HG03175 (cell line): ENCODE results near the gene ZFAND3.

Source experiments
- ATAC-seq: cut with Tn5 transposase; IDR thresholded peaks from one replicate; pipeline ENCODE4 v1.9.1; 2021; ENCODE audit warnings: mild to moderate bottlenecking, moderate library complexity; ENCODE audit not compliant: unreplicated experiment

ZFAND3 gene

DNA sequence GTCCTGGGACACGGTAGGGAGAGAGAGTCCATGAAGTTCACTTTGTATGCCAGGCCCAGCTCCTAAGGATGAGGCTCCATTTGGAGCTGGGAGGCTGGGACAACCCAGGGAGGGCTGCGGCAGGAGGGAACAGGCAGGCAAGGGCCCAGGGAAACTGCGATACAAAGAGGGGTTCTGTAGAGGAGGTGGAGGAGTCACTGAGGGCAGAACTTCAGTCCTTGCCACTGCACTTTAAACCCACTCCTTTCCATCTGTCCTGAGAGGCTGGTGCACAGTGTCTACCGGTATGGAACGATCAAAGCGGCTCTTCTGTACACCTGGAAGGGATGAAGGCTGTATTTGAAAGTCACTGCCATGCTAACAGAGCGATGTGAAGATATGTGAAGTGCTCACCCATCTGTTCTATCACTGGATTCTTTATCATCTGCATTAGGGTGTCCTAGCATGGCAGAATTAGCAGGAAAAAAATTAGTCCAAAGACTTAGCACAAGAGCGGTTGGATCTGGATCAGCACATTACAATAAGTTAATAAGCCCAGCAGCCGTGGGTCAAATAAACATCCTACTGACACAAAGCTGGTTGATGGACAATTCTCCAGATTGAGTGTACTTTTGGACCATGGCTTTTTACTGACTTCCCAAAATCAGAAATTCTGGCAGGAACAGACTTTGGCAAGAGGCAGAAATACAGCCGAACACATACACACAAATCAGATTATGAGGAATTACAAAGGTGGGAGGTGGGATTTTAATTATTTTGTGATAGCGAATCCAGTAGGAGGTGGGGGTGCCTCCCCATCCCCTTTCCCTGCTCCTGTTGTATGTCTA, 20.9 kb upstream of the ZFAND3 start:
- no peak for ATAC-seq

DNA sequence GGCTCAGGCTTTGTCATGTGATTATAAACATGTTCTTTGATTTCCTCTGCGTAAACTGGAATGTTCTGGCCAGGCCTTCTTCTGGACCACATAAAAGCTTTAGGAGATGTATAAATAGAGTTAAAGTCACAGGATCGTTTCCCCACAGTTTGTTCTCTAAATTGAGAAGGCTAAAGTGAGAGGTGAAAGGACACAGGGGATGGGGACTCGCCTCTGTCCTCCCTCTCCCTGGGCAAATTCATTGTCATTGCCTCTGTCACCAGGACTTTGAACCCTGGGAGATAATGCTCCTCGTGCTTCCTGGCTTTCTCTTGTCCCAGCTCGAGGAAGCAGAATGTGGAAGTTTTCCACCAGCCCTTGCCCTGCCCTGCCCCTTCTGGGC, 20.3 kb upstream of the ZFAND3 start:
- no peak for ATAC-seq

DNA sequence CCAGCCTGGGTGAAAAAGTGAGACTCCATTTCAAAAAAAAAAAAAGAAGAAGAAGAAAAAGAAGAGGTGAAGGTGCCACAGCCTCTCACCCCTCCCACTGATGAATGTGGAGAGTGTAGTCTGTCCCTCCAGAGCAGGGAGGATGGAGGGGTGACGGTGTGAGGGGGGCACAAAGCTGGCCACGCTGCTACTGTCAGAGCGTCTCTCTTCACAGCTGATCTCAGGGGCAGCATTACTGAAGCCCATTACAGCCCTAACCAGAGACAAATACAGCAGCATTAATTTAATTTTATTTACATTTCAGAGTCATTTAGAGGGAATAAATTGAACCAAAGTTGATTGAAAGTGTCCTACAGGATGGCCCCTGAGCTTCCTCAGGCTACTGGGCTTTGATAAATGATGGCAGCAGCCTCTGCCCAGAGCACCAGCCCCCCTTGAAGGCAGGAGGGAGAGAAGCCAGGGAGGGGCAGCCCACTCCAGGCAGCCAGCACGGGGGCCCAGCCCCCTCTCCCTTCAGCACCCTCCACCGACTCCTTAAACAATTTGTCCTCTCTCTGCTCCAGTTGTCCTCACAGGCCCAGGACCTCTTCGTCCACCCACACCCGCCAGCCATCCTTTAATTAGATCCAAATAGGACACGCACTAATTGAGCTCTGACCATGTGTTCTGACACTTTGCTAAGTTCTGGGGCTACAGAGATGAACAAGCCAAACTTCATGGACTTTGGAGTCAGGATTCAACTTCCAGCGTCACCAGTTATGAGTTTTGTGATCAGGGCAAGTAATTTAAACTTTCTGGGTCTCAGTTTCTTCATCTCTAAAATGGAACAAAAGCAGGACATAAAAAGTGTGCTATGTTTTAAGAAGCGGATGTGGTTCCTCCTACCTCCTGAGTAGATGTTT, 18.6 kb upstream of the ZFAND3 start:
- no peak for ATAC-seq

DNA sequence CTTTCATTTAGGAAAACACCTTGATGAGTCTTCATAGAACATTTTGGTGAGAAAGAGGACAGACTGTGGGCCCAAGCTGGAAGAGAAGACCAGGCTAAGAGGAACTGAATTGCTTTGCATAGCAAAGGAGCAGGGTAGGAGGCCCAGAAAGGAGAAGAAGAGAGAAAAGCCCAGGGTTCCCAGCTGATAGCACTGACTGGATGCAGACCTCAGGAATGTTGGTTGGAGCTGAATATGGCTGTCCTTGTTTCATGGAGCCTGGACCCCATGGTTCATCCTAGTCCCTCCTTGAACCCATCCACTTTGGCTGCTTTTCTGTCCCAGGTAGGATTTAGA, 18.0 kb upstream of the ZFAND3 start:
- no peak for ATAC-seq

DNA sequence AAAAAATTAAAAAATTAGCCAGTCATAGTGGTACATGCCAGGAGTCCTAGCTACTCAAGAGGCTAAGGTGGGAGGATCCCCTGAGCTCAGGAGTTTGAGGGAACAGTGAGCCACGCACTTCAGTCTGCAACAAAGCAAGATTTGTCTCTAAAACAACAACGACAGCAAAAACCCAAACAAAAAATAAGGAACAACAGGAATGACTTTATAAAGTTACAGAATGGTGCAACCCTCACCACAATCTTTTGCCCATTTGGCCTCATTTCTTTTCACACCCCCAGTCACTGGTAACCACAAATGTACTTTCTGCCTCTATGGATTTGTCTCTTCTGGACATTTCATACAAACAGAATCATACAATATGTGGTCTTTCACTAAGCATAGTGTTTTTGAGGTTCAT, 16.7 kb upstream of the ZFAND3 start:
- no peak for ATAC-seq

DNA sequence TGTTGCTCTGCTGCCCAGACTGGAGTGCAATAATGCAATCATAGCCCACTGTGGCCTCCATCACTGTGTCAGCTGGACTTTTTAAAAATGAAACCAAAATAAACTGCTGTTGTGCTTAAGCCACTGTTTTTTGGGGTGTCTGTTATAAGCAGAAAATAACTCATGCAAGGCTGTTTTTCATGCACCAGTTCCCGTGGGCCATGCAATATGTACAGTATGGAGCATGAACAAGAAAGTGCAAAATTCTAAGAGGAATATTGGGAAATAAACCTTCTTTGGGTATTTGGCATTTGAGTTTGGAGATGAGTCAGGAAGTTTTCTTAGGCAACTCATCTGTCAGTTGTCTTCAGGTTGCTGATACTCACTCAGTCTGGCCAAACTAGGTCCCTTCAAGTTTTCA, 14.9 kb upstream of the ZFAND3 start:
- ATAC-seq: no peak

DNA sequence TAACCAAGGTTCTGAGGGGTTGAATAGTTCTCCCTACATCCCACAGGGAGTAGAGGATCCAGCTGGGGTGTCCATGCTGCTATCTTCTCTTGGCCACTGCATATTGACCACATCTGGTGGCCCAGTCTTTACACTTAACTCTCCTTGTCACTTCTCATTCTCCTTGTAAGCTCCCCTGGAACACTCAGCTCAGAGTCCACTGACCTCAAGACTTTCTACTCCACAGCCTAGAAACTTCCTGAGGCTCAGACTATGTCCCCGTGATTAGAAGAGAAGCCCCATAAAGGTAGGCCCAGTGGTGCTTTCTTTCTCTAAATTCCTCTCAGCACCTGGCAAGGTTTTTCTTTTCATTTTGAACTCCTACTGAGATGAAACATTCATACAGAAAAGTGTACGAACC, 13.3 kb upstream of the ZFAND3 start:
- no peak for ATAC-seq

DNA sequence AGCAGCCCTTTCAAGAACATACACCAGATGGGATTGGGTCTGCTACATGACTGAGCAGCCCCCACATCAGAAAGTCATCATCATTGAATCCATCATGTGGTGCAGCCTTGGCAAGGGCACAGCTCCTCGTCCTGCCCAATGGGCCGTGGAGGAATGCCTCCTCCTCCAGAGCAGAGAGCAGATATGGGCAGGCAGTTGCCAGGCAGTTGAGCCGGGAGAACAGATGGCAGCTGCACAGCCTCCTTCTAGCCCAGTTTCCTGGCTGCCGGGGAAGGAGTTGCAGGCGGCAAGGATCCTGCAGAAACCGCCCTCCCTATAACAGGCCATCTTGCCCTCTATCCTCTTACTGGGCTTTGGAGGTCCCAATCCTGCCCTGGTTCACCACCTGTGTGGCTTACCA, 11.9 kb upstream of the ZFAND3 start:
- ATAC-seq: no peak

DNA sequence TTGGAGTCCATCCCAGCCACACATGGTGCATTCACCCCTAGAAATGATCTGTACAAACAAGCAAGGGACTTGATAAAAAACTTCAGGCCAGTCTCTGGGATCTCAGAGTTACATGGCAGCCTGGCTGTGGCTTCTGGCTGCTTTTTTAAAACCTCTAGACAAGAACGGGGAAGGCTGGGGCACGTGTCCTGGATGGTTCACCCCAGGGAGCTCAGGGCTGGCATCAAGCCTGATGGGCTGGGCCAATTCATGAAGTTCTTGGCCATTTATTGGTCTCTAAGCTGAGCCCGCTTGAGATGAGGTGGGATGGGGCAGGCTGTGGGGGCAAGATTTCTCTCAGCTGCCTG, 10.4 kb upstream of the ZFAND3 start:
- no peak for ATAC-seq

DNA sequence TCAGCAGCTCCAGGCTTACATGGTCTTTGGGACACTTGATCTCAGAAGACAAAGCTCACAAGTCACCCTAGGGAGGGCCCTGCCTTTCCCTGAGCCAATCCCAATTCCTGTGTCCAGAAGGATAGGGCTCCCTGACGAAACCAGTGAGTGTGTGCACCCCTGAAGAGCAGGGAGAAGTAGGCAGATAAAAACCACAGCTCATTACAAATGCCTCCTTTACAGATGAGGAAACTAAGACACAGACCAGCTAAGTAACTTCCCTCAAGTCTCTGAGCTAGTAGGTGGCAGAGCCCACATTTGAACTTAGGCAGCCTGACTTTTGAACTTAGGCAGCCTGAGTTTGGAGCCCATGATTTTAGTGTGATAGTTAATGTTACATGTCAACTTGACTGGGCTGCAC, 6.7 kb upstream of the ZFAND3 start:
- no peak for ATAC-seq

DNA sequence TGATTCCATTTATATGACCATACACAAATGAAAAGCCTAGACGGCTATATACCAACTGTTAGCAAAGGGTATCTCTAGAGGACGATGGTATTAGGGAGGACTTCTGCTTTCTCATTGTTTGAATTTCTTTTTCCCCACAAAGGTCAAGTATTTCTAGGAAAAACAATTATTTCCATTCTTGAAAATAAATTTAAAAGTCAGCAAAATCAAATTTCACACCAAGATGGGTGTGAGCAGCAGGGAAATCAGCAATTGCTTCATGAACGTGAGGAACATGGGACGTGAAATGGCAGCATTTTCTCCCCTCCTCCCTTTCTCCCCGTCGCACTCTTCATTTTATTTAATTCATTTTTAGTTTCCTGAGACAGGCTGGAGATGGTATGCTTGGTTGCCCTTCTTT, 5.2 kb upstream of the ZFAND3 start:
- ATAC-seq: no peak

DNA sequence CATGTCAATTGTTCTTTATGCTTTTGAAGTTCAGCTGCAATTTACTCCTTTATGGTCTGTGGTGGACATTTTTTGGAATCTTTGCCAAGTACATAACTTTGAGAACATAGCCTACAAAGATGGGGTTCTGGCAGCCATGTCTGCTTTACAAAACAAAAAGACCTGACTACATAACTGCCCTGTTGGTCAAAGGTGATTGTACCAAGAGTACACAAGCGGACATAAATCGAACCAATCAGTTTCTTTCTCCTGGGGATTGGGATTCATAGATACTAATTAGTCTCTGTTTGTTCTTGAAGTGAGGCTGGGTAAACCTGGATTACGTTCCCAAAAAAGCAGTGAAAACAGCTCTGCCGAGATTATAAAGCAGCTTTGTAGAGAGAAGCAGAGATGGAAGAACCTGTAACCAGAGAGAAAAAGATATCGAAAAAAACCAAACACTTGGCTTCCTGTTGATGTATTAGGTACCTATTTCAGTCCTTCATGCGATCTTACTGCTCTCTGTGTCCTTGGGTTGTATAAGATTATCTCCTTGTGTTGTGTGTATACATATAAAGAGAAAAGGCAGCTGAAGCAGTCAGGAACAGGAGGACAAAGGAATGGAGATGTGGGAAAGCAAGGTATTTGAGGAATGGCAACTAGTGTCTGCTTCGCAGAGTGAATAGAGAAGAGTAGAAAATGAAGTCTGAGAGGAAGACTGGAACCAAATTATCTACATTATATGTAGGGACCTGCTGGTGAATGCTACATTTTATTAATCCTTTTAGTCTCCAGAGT, 2.7 kb upstream of the ZFAND3 start:
- no peak for ATAC-seq

DNA sequence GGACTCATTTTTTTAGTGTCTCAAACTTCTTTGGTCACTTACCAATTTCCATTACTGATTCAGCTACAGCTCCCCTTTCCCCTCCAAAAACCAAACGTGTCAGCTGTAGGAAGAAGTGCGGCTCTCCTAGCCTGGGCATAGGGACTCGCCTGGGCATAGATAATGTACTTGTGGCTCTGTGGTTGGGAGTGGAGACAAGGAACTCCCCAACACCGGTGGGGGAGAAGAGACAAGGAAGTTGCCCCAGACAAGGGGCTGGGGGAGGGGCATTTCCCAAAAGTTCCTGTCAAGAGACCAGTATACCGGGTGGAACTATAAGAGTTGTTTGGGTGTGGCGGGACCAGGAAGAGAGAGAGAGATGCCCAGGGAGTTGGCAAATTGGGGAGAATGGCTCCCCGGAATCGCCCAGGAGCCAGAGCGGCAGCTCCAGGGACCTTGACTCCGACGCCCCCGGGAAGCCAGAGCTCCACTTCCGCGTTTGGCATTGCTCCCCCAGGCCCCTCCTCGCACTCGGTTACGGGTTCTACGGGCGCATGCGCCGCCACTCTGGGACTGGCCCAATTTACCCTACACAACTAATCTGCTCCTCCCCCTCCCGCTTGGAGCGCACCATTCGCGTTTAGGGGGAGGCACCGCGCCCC, 871 bp upstream of the ZFAND3 start:
- ATAC-seq: peak; percentile 75

DNA sequence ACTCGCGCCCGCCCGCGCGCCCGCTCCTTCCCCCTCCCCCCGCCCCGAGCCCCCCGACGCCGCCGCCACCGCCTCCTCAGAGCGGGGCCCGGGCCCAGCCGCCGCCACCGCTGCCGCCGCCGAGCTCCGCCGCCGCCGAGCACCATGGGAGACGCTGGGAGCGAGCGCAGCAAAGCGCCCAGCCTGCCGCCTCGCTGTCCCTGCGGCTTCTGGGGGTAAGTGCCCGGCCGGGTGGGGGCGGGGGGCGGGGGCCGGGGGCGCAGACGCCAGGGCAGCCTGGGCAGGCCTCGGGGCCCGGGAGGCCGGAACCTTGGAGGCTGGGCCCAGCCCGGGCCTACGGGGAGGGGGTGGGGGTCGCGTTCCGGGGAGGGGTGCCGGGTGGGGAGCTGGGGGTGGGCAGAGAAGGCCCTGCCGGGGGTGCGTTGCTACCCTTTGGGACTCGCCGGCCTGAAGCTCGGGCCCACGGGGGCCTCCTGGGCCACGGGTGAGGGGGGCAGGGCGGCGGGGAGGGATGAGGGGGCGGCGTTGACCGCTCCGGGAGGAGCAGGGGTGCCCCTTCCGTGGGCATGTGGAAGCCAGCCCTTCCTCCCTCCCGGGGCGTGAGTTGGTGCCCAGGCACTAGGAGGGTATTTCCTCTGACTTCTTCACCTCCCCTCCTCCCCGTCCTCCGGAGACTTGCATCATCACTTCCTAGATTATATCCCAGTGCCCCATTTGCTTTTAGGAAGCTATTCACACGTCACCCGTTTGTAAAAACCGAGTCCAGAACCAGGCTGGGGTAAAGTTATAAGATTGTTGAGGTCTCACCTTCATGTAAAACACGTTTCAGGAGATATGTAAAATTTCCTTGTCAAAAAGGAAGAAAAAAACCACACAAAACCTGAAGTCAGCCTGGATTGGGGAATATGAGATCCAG, 533 bp downstream of the ZFAND3 start:
- no peak for ATAC-seq

DNA sequence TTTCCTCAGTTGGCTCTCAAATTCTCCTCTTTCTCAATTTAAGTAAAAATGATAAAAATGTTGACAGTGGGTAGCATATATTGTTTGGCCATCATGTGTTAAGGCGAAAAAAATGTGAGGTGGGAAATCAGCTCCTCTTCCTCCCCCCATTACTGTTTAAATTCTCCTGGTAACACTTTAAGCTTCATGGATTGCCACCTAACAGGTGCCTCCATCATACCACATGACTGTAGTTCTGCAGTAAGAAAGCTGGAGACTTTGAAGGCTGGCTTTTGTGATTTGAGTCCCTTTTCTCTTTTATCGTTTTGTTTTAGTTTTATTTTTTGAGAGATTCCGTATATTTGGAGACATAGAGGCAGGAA, 1.2 kb downstream of the ZFAND3 start:
- ATAC-seq: no peak

DNA sequence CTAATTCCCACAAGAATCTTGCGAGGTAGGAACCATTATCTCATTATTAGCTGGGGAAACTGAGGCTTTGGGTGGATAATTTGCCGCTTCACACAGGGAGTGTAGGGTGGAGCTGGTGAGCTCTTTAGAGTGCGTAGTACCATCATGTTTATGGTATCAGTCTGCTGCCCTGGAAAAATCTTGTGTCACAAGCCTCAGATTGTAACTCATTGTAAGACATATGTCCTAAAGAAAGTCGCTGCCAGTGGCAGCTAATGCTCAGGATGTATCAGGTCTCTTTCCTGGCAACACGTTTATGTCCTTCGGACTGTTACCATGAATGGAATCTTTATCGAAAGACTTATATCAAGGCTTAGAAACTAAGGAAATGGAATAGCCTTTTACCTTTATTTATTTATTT, 1.9 kb downstream of the ZFAND3 start:
- no peak for ATAC-seq

DNA sequence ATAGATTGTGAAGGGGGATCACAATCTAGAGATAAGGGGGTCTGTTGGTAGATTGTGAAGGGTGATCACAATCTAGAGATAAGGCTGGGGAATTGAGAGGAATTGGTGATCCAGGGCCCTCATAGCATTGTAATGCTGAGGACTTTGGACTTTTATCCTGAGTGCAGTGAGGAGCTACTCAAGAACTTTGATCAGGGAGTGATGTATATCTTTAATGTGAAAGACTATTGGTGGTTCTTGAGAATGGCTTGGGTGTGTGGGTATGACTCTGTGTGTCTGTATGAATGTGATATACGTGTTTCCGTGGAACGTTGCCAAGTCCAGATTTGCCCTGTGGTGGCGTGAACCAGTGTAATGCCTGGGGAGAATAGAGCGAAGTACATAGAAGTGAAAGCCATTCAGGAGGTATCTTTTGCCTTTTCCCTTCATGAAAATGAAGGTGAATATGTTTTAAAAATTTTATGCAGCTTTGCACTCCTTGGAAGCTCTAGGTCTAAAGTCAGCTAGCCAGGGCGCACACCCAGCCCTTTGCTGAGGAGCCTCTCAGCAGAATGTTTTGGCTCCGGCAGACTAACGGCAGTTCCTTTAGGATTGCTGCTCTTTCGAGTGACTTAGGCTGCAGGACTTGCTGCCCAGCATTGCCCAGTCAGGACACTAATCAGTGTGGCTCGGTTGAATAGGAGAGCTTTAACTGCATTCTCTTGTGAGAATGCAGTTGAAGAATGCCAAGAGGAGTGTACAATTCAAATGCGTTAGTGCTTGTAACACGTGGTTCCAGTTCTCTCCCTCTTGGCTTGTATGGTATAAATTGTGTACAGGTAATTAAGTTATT, 3.5 kb downstream of the ZFAND3 start:
- no peak for ATAC-seq

DNA sequence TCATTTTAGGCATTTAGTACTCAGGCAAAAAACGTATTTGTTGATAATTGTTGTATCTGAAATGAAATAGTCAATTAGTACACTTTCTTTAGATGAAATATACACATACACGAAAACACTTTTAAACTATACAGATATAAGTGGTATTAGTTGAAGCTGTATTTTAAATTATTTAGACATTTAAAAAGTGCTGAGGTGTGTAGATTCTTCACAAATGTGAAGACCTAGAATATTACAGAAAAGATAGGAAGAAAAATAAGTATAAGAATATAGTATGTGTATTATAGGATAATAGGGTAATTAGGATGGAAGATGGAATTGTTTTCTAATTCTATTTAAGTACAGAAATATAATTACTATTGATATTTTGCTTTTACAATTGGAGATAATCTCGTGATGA, 4.6 kb downstream of the ZFAND3 start:
- no peak for ATAC-seq

DNA sequence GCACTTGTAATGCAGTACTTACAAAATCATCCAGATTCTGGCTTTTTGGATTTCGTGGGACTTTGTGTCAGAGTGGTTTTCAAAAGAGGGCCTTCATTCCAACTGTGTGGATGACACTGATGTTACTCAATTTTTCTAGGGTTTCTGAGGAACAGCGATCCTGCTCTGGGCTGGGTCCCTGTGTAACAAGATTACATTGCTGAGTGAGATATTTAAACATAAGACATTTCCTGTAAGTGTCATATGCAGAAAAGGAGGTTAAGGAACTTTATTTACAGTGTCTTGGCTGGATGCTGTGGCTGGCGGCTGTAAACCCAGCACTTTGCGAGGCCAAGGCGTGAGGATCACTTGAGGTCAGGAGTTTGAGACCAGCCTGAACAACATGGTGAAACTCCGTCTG, 6.7 kb downstream of the ZFAND3 start:
- no peak for ATAC-seq
